Loucy (cell line): Measurements from ENCODE around the gene MDGA2.

Experiments used
- CTCF ChIP-seq: fragments of 200-600 bp; sonication (generic); conservative IDR thresholded peaks from 2 replicates; pipeline ENCODE4 v1.5.1; 2014; ENCODE audit warnings: mild to moderate bottlenecking, antibody characterized with exemption, low read length
- EZH2phosphoT487 ChIP-seq: fragments of 200-600 bp; IDR thresholded peaks from 2 replicates; pipeline ENCODE4 v1.6.1; 2018; ENCODE audit warnings: antibody characterized with exemption, mild to moderate bottlenecking, moderate library complexity, borderline replicate concordance

- TF ChIP-seq CTCF (no peak), EZH2phosphoT487 (no peak)
These were observed 68.8 kb downstream of the MDGA2 start for GRCh38 chr14:47606566-47606965.
